Panc1 (cell line): Measurements from ENCODE around the gene CLIP1. TPM values are rescaled to one million over a fixed set of nuclear protein-coding genes. Genes with fewer than 3 reads are reported as not detected.

Source experiments
- ATAC-seq: fragments of 200-7000 bp; cut with Tn5 transposase; 2 replicates; pipeline ENCODE4 v1.9.1; 2020; ENCODE audit warnings: mild to moderate bottlenecking, moderate library complexity
- BruUV-seq: library from RNA; stranded (reverse); fragments of 400-500 nt; replicated peaks from 2 replicates; lab custom pipeline; 2021; lab: Mats Ljungman, UMichigan
- CTCF ChIA-PET: fragments of 300-600 bp; sonication (Branson Sonifier 250); formaldehyde crosslinking; loops from one replicate; lab custom pipeline; 2022; ENCODE audit warnings: antibody characterized with exemption; lab: Charles Lee
- POLR2A ChIA-PET: fragments of 300-600 bp; sonication (Branson Sonifier 250); formaldehyde crosslinking; loops from one replicate; lab custom pipeline; 2022; ENCODE audit warnings: antibody characterized with exemption; lab: Charles Lee
- DNase-seq: peaks from one replicate; pipeline ENCODE4 v3.0.0-alpha.2; 2010; ENCODE audit warnings: low read depth, low spot score
- H3K27ac ChIP-seq: 2 replicates; pipeline ENCODE4 v1.5.1; 2011; ENCODE audit warnings: mild to moderate bottlenecking, low read length, inconsistent platforms
- H3K27me3 ChIP-seq: fragments of 200-500 bp; sonication (Bioruptor generic); 2 replicates; pipeline ENCODE4 v1.6.0; 2014; ENCODE audit warnings: low read length, inconsistent platforms; ENCODE audit not compliant: control insufficient read depth, insufficient read depth
- H3K36me3 ChIP-seq: fragments of 200-500 bp; sonication (Bioruptor generic); 2 replicates; pipeline ENCODE4 v1.5.1; 2014; ENCODE audit warnings: inconsistent platforms, mild to moderate bottlenecking, low read length, moderate library complexity; ENCODE audit not compliant: control insufficient read depth, insufficient read depth
- H3K4me1 ChIP-seq: 2 replicates; pipeline ENCODE4 v1.5.1; 2011; ENCODE audit warnings: inconsistent platforms, mild to moderate bottlenecking, low read length, moderate library complexity; ENCODE audit not compliant: control insufficient read depth, insufficient read depth
- H3K4me3 ChIP-seq, 2 experiments: 2 replicates each; pipeline ENCODE4 v1.5.1; 2011 to 2012; ENCODE audit warnings: low read depth in 2 of 2, low read length in 2 of 2, mild to moderate bottlenecking in 2 of 2, inconsistent platforms in 1 of 2, moderate library complexity in 1 of 2
- H3K9me3 ChIP-seq: fragments of 200-500 bp; sonication (Bioruptor generic); 2 replicates; pipeline ENCODE4 v1.5.1; 2014; ENCODE audit warnings: low read depth, mild to moderate bottlenecking, inconsistent platforms, low read length, moderate library complexity; ENCODE audit not compliant: control insufficient read depth, insufficient read depth
- POLR2AphosphoS5 ChIP-seq: IDR thresholded peaks from 2 replicates; pipeline ENCODE4 v1.6.1; 2012; ENCODE audit warnings: mild to moderate bottlenecking, low read depth, low read length, moderate library complexity
- SIN3A ChIP-seq: IDR thresholded peaks from 2 replicates; pipeline ENCODE4 v1.6.1; 2012; ENCODE audit warnings: low read depth, mild to moderate bottlenecking, low read length, moderate library complexity, borderline replicate concordance; ENCODE audit not compliant: insufficient read depth
- TCF7L2 ChIP-seq: IDR thresholded peaks from 2 replicates; pipeline ENCODE4 v1.6.1; 2011; ENCODE audit warnings: mild to moderate bottlenecking, low read depth, low read length, inconsistent platforms
- in situ Hi-C: cut with HindIII; loops from 2 replicates; pipeline ENCODE4 v1.10.0; 2016; ENCODE audit warnings: low sequenced_read_pairs, low pct_unique_long_range_greater_than_20kb
- intact Hi-C: fragments of 100-400 bp; cut with micrococcal nuclease; formaldehyde crosslinking; loops from one replicate; pipeline ENCODE4 v1.10.0; 2022; ENCODE audit not compliant: unreplicated experiment
- total RNA-seq: library from RNA; stranded (reverse); gene quantifications from one replicate; pipeline ENCODE4 v1.2.1, GENCODE V29; 2021; ENCODE audit not compliant: unreplicated experiment
- TF ChIP-seq, protein P1 (sequence below), 2 experiments: IDR thresholded peaks; 2 replicates each; pipeline ENCODE4 v1.6.1; 2011 to 2012; ENCODE audit warnings: low read depth in 2 of 2, control low read depth in 1 of 2, low read length in 1 of 2, mild to moderate bottlenecking in 1 of 2, moderate library complexity in 1 of 2; ENCODE audit not compliant: insufficient read depth in 1 of 2
- TF ChIP-seq, protein P2 (sequence below): fragments of 450-650 bp; IDR thresholded peaks from 2 replicates; pipeline ENCODE4 v1.5.1; 2017; ENCODE audit warnings: mild to moderate bottlenecking

CLIP1 gene
- total RNA-seq, 1 experiment from 2014 or later, result 117 TPM

DNA sequence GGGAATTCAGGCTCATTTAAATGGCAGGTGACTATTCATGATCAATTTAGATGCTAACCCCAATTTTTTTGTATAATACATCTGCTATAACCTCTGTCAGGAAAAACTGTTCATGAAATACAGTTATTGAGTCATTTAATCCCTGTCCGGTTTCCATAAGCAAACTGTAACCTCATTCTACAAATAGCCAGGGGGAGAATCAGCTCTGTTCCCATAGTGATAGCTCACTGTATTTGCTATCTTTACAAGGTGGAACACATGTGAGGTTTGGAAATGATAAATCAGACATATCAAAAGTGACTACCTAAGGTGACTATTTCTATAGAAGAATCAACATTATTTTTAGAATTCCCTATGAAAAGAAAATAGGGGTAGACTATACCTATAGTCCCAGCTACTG, 117.5 kb downstream of the CLIP1 start:
- H3K4me1 ChIP-seq, result no peaks in the 10 kb centered on the region
- H3K36me3 ChIP-seq, result peaks cover 16% of the 10 kb centered on the region
- BruUV-seq, result no TSS peak
- DNase-seq, result no peak
- in situ Hi-C loops (no loop called here), intact Hi-C loops (no loop called here)
- no peak overlapping the region for H3K4me3 ChIP-seq
- ChIA-PET CTCF (no interaction called here), POLR2A (interaction anchor here (0.6 kb wide), 1 partner anchor 151 kb away, joined by 3 read pairs; no protein-coding TSS in a partner anchor)
- H3K27me3 ChIP-seq, result no peaks in the 10 kb centered on the region
- no peak overlapping the region for H3K27ac ChIP-seq
- no peak for TF ChIP-seq SIN3A
- no peak for TF ChIP-seq POLR2AphosphoS5
- no peak for TF ChIP-seq TCF7L2
- TF ChIP-seq, protein P1, sequence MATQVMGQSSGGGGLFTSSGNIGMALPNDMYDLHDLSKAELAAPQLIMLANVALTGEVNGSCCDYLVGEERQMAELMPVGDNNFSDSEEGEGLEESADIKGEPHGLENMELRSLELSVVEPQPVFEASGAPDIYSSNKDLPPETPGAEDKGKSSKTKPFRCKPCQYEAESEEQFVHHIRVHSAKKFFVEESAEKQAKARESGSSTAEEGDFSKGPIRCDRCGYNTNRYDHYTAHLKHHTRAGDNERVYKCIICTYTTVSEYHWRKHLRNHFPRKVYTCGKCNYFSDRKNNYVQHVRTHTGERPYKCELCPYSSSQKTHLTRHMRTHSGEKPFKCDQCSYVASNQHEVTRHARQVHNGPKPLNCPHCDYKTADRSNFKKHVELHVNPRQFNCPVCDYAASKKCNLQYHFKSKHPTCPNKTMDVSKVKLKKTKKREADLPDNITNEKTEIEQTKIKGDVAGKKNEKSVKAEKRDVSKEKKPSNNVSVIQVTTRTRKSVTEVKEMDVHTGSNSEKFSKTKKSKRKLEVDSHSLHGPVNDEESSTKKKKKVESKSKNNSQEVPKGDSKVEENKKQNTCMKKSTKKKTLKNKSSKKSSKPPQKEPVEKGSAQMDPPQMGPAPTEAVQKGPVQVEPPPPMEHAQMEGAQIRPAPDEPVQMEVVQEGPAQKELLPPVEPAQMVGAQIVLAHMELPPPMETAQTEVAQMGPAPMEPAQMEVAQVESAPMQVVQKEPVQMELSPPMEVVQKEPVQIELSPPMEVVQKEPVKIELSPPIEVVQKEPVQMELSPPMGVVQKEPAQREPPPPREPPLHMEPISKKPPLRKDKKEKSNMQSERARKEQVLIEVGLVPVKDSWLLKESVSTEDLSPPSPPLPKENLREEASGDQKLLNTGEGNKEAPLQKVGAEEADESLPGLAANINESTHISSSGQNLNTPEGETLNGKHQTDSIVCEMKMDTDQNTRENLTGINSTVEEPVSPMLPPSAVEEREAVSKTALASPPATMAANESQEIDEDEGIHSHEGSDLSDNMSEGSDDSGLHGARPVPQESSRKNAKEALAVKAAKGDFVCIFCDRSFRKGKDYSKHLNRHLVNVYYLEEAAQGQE (IDR thresholded peaks at IDR 0.05; ENCODE audit: insufficient read depth in 1 of 2, low read depth in 2 of 2, low read length in 1 of 2), result no peak
- TF ChIP-seq, protein P2, sequence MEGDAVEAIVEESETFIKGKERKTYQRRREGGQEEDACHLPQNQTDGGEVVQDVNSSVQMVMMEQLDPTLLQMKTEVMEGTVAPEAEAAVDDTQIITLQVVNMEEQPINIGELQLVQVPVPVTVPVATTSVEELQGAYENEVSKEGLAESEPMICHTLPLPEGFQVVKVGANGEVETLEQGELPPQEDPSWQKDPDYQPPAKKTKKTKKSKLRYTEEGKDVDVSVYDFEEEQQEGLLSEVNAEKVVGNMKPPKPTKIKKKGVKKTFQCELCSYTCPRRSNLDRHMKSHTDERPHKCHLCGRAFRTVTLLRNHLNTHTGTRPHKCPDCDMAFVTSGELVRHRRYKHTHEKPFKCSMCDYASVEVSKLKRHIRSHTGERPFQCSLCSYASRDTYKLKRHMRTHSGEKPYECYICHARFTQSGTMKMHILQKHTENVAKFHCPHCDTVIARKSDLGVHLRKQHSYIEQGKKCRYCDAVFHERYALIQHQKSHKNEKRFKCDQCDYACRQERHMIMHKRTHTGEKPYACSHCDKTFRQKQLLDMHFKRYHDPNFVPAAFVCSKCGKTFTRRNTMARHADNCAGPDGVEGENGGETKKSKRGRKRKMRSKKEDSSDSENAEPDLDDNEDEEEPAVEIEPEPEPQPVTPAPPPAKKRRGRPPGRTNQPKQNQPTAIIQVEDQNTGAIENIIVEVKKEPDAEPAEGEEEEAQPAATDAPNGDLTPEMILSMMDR, result no peak
- H3K9me3 ChIP-seq, result no peaks in the 10 kb centered on the region
- no peak for ATAC-seq

DNA sequence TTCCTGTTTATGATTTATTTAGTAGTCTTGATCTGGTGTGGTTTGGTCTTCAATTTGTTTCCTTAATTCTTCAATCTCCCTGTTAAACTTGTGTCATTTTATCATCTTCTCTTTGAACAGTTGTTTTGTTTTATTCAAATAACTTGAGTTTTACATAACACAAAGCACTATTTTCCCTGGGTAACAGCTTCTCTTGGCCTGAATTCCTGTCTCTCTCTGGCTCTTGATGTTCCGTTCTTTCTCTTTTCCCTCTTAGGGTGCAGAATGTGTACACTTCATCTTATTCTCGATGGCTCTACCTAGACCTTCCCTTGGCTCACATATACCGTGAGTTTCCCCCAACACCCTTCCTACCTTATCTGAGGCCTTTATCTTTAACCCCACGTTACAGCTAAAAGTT, 119.4 kb downstream of the CLIP1 start:
- no peaks in the 10 kb centered on the region for H3K9me3 ChIP-seq
- in situ Hi-C loops (no loop called here), intact Hi-C loops (no loop called here)
- ATAC-seq, result no peak
- H3K4me1 ChIP-seq, result no peaks in the 10 kb centered on the region
- BruUV-seq, result no TSS peak
- peaks cover 4% of the 10 kb centered on the region for H3K36me3 ChIP-seq
- POLR2A ChIA-PET, result no interaction called here
- H3K4me3 ChIP-seq, result no peak overlapping the region
- H3K27me3 ChIP-seq, result no peaks in the 10 kb centered on the region
- CTCF ChIA-PET, result no interaction called here
- no peak for TF ChIP-seq TCF7L2
- no peak for TF ChIP-seq SIN3A
- TF ChIP-seq, protein P1 (IDR thresholded peaks at IDR 0.05; ENCODE audit: insufficient read depth in 1 of 2, low read depth in 2 of 2, low read length in 1 of 2), result no peak
- TF ChIP-seq, protein P2, result no peak
- TF ChIP-seq POLR2AphosphoS5, result no peak
- no peak overlapping the region for H3K27ac ChIP-seq
- no peak for DNase-seq
